ENCODE measurements around the gene ACTL9. TPM values are rescaled to one million over a fixed set of nuclear protein-coding genes. Genes with fewer than 3 reads are reported as not detected.

The ACTL9 gene
- polyA plus RNA-seq, 3 donors: not detected

DNA sequence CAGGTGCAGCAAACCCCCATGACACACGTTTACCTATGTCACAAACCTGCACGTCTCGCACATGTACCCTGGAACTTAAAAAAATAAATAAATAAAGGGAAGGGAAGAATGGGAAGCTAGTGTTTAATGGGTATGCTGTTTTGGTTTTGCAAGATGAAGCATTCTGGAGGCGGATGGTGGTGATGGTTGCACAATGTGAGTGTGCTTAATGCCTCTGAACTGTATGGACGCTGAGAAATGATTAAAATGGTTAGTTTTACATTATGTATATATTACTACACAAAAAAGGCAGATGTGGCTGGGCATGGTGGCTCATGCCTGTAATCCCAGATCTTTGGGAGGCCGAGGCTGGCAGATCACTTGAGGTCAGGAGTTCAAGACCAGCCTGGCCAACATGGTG, 50.4 kb downstream of the ACTL9 start:
- Histone ChIP-seq H3K79me2 (ENCODE audit: insufficient read depth, low read length) (no peaks in the 10 kb centered on the region), H3K9ac (ENCODE audit: insufficient read depth, low read length, poor library complexity, severe bottlenecking) (no peak overlapping the region), H3K36me3 (replicated peaks in 1 of 2; ENCODE audit: control insufficient read depth in 1 of 2, insufficient read depth in 2 of 2, low read length in 2 of 2) (no peaks in the 10 kb centered on the region), H3K4me2 (replicated peaks; ENCODE audit: extremely low read depth, low read length, poor library complexity, severe bottlenecking) (peak overlapping the region; percentile 34), H3K27ac (ENCODE audit: low read depth in 1 of 2, low read length in 2 of 2) (peak overlapping the region; percentile 37 to 66), H3K9me3 (replicated peaks in 1 of 2; ENCODE audit: control insufficient read depth in 1 of 2, insufficient read depth in 1 of 2, low read length in 2 of 2) (no peaks in the 10 kb centered on the region), H3K27me3 (ENCODE audit: control insufficient read depth in 2 of 2, insufficient read depth in 2 of 2, low read length in 2 of 2) (no peaks in the 10 kb centered on the region), H3K4me1 (ENCODE audit: control insufficient read depth in 1 of 2, insufficient read depth in 2 of 2, low read length in 2 of 2) (peaks cover 69 to 91% of the 10 kb centered on the region in 2 donors), H2AFZ (ENCODE audit: insufficient read depth, low read depth, low read length, poor library complexity, severe bottlenecking) (no peak overlapping the region), H3K4me3 (replicated peaks in 1 of 3; ENCODE audit: low read depth in 2 of 3, low read length in 3 of 3) (peak overlapping the region in 1 of 3 experiments; percentile 30), H4K20me1 (ENCODE audit: insufficient read depth, low read length) (no peaks in the 10 kb centered on the region)
- peak; percentile 65 to 74 (median 72) for DNase-seq
- peak overlapping the region in 1 of 2 donors; percentile 42 for H3K4me3 Mint-ChIP-seq
- peaks cover 0 to 2% (median 0%) of the 10 kb centered on the region in 3 donors for H3K27me3 Mint-ChIP-seq (ENCODE audit: low read depth in 3 of 3)
- TF ChIP-seq, protein P1, sequence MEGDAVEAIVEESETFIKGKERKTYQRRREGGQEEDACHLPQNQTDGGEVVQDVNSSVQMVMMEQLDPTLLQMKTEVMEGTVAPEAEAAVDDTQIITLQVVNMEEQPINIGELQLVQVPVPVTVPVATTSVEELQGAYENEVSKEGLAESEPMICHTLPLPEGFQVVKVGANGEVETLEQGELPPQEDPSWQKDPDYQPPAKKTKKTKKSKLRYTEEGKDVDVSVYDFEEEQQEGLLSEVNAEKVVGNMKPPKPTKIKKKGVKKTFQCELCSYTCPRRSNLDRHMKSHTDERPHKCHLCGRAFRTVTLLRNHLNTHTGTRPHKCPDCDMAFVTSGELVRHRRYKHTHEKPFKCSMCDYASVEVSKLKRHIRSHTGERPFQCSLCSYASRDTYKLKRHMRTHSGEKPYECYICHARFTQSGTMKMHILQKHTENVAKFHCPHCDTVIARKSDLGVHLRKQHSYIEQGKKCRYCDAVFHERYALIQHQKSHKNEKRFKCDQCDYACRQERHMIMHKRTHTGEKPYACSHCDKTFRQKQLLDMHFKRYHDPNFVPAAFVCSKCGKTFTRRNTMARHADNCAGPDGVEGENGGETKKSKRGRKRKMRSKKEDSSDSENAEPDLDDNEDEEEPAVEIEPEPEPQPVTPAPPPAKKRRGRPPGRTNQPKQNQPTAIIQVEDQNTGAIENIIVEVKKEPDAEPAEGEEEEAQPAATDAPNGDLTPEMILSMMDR (IDR thresholded peaks at IDR 0.05): no peak
- intact Hi-C loops (cut with micrococcal nuclease): loop anchor here in 1 of 2 donors (10.0 kb wide), 1 partner anchor 73 kb away; the partner anchor contains the start of gene MYO1F
- H3K4me1 Mint-ChIP-seq: peaks cover 84% of the 10 kb centered on the region
- H3K27ac Mint-ChIP-seq: peak overlapping the region; percentile 69 to 93 (median 91)
- H3K9me3 Mint-ChIP-seq: peaks cover 0 to 1% (median 0%) of the 10 kb centered on the region in 7 donors
- H3K36me3 Mint-ChIP-seq: peaks cover 0 to 2% of the 10 kb centered on the region in 2 donors
- 0% methylated on average over 1 of the region's 6 CpGs for WGBS (ENCODE audit: insufficient coverage)

Other genes starting within 250 kb of the ACTL9 start
- gene PRAM1, start 196.2 kb downstream of the ACTL9 start, polyA plus RNA-seq: 100 to 1,000 TPM in 1 of 3 donors, 10 to 100 TPM in 2; 43.3 to 264 (median 69.0) TPM
- 10 to 100 TPM in 1 of 3 donors, 1 to 10 TPM in 2; 4.1 to 21.1 (median 4.7) TPM for gene ZNF414, start 184.6 kb downstream of the ACTL9 start, polyA plus RNA-seq
- 100 to 1,000 TPM; 121 to 707 (median 197) TPM for gene MYO1F, start 121.4 kb downstream of the ACTL9 start, polyA plus RNA-seq
- 1 to 10 TPM in 1 of 3 donors, not detected in 2; 2.3 TPM for gene ADAMTS10, start 88.1 kb downstream of the ACTL9 start, polyA plus RNA-seq
- gene NFILZ, start 68.2 kb downstream of the ACTL9 start, polyA plus RNA-seq: not detected
- gene OR2Z1, start 22.8 kb upstream of the ACTL9 start, polyA plus RNA-seq: not detected
- gene ZNF558, start 133.5 kb upstream of the ACTL9 start, polyA plus RNA-seq: 10 to 100 TPM in 1 of 3 donors, 1 to 10 TPM in 2; 3.7 to 22.1 (median 5.6) TPM
- gene MBD3L1, start 133.6 kb upstream of the ACTL9 start, polyA plus RNA-seq: not detected

Data from CD14-positive monocyte (primary cell).